HG03039 (cell line): ENCODE data around the gene TNNC1.

Experiments used
- ATAC-seq: cut with Tn5 transposase; IDR thresholded peaks from one replicate; pipeline ENCODE4 v1.9.1; 2021; ENCODE audit warnings: mild to moderate bottlenecking, moderate library complexity; ENCODE audit not compliant: unreplicated experiment

The TNNC1 gene

DNA sequence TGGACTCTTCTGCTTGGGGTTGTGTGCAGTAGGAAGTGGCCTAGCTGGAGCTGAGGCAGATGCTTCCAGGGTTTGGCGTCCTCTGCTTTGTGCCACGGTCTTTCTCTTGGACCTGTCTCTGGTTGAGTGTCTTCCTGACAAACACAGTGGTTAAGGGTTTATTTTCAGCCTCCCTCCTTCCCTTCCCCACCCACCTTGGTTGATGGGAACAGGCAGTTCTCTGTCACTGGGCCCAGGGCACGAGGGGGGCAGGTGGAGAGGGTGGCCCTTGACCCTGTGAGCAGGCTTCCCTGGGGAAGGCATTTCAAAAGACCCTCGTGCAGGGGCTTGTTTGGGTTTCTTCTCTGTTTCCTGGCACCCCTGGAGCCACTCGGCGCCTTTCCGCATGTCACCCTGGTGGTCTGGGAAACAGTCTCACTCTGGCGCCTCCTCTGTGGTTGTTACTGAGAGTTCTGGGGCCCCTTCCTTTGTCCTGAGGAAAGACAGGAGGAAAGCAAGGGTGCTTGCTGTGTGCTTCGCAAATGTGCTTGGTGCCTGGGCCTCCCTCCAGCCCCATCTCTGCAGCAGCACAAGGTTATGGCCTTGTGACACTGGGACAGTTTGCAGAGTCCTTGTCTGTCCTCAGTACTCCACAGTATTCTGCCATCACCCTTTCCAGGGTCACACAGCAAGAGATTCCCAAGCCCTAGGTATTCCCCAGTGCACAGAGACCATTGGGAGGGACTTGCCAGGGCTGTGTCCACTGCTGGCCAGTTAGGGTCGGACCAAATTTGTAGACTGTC is 31.0 kb upstream of the TNNC1 start:
- ATAC-seq, result no peak

DNA sequence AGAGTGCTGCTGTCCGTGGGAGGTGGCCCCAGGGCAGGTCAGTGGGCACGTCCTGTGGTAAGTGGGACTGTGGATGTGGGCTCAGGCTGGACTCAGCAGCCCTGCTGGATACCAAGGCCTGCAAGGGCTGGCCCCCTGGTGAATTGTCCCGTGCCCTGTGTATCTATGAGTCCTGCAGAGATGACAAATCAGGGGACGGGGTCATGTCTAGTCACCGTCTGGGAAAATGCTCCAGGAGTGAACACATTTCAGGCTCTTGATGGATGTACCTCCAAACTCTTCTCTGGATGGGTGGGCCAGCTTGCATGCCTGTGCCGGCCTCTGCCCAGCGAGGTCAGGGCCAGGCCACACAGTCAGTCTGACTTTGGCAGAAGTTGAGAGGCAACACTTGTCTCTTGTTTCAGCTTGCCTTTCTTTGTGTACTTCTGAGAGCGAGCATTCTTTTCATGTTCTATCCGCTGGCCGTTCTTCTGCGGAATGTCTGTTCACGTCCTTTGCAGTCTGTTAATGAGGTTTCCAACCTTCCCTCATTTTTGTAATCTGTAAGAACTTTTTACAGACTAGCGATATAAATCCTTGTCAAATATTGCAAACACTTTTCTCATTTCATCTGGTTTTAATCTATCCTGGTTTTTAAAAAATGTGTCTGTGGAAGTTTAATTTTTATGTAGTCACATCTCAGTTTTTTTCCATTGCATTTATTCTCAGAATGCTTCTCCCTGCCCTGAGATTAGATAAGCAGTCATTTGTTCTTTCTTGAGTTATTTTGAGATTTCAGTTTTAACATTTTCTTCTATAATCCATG is 29.9 kb upstream of the TNNC1 start:
- no peak for ATAC-seq

DNA sequence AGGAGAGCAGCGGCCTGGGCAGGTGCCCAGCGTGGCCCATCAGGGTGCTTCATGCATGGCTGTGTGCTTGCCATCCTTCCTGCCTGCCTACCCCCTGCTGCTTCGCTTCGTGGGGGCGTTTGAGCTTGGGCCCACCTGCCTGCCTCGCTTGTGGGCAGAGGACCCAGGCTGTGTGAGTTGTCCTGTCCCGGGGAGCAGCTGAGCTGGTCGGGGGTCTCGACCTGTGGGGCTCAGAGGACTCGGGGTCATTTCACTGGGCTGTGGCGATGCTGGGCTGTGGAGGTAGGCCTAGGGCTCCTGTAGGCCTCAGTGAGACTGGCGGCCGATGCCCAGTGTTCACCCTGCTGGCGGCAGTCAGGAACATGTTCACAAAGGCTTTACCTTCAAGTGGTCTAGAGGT is 29.2 kb upstream of the TNNC1 start:
- no peak for ATAC-seq

DNA sequence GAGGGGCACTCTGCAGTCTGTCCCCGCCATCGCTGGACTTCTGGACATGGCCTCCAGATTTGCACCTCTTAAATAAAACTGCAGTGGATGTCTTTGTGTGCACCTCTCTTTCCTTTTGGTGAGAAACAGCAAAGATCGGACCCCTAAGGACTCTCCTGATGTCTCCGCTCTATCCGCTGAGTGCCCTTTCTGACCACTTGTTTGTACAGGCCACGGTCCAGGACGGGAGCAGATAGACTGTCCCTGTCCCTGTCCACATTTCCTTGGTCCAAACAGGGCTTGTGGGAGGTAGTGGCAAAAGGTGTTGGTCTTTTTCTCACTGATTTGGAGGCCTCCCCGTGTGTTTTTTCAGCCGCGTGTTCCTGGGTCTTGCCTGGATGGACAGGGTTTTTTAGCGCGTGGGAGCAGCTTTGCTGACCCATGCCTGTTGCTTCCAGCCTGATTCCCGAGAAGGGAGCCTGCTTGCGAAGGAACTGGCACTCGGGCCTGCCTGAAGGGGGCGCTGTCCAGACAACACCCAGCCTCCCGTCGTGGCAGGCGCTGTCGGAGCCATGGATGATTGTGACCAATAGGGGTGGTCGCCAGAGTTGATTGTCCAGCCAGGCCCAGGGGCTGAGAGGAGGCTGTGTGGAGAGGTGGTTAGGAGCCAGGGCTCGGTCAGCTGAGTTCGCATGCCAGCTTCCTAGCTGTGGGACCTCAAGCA is 28.1 kb upstream of the TNNC1 start:
- no peak for ATAC-seq

DNA sequence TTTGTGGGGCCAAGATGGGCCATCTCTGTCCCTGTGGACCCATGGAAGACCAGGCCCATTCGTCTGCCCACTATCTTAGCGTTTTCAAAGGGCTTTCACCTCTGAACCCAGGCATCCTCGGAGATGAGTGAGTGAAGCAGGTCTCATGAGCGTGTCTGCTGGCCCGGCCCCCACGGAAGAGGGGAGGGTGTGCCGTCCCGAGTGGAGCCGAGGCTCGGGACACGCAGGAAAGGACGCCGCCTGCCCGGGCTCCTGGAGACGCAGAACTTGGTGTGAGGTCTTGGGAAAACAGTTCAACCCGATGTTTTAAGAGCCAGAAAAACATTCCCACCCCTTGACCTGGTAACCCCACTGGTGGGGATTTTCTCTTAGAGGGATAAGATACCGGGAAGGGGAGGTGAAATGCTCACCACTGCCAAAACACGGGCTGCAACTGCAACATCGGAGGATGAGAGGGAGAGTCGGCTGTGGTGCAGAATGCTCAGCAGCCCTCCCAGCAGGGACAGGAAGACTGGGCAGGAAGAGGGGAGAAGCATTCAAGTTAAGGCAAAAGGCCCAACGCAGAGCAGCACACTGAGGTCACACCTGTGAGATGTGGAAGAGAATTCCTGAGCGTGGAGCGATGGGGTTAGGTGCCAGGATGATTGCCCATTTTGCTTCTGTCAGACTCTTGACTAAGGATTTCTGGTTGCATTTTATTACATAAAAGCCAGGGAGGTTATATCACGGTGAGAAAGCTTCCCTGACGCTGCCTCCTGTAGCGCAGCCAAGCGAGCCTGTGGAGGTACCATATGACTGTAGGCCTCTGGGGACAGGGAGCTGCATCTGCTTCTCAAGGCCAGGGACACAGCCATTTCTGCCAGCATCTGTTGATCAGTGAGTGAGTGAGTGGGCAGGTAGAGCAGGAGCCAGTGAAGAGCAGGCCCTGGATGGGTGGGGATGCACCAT is 27.2 kb upstream of the TNNC1 start:
- no peak for ATAC-seq

DNA sequence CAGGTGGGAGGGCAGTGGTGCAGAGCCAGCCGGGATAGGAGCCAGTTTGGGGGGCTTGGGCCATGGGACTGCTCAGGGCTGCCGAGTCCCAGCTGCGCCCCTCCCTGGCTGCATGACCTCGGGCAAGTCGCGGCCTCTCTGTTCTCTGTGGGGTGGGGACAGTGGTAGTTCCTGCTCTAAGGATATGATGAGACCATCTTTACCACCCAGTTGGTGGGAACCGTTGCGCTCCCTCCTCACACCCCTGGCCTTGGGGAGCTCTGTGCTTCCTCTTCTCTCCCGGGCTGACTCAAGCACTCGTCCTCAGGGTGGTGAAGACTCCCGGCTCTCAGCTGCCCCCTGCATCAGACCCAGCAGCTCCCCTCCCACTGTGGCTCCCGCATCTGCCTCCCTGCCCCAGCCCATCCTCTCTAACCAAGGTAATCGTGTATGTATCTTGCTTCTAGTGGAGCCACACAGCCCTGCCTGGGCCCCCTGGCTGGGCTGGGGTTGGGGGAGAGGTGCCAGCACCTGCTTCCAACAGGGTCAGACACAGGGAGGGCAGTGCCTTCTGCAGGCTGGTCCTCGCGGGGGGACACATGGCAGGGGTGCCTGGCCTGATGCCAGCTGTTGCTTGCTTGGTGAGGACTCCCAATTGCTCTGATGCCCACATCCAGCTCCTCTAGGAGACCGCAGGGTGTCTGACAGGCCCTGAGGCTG is 26.2 kb upstream of the TNNC1 start:
- no peak for ATAC-seq

DNA sequence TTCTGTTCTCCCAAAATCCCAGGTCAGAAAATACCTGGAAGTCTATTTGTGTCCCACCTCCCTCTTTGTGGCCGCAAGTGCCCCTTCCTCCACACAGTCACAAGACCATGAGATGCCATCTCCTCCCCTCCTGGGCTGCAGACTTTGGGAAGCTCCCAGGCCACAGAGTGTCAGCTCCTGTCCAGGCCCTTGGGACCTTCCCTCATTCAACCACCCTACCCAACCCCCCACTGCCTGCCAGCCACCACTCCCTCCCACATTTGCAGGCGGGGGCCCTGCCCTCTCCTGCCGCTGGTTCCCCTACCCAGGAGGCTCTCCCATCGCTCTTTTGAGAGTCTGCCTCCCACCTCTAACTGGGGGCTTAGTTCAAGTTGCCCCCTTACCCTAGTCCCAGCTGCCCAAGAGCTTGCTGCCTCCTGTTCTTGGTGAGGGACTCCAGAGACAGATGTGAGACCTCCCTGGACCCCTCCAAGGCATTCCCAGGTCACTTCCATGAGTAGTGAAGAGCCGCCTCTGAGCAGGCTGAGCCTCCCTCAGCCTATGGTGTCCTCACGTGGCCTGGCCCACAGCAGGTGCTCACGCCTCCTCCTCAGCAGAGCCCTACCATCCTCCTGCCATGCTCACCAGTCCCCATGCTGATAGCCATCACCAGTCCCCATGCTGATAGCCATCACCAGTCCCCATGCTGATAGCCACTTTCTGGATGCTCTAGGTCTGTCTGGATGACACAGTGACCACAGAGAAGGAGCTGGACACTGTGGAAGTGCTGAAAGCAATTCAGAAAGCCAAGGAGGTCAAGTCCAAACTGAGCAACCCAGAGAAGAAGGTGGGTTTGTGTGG is 25.4 kb upstream of the TNNC1 start:
- ATAC-seq, result no peak

DNA sequence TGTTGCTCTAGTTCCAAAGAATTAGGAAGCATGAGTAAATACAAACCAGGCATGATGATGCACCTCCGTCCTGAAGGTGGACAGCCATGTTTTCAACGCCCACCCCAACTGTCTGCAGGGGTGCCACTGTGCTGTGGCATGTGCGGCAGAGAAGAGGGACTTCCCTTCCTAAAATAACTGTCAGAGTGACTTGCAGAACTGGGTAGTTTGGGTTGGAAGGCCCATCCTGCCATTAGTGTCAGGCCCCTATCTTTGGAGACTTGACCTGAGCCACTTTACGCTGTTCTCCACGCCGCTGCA is 23.9 kb upstream of the TNNC1 start:
- no peak for ATAC-seq

DNA sequence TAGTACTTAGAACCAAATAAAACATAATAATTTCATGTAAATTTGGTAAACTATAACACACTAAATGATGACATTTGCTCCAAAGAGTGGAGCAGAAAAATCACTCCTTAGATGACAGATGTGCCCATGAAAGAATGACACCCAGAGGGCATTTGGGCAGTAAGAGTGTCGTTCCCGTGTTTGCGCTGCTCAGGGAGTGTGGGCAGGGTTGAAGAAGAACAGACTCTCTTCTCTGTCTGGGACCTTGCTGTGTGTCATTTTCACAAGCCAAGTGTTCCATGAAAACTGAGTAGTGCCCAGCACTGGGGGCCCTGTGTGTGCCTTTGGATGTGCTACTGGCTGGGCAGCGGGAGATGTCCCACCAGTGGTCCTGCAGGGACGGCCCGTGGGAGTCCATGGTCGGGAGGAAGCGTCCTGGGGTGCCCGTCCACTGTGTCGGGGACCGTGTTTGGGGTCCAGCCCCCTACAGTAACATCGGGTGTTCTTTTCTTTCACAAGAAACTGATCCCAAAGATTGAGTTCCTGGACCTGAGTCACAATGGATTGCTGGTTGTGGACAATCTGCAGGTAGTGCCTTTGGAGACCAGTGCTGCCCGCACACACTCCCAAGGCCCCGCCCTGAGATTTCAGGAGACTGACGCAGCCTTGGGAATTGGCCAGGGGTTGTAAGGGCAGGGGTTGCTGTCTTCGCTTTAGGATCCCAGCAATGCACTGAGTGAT is 23.4 kb upstream of the TNNC1 start:
- no peak for ATAC-seq

DNA sequence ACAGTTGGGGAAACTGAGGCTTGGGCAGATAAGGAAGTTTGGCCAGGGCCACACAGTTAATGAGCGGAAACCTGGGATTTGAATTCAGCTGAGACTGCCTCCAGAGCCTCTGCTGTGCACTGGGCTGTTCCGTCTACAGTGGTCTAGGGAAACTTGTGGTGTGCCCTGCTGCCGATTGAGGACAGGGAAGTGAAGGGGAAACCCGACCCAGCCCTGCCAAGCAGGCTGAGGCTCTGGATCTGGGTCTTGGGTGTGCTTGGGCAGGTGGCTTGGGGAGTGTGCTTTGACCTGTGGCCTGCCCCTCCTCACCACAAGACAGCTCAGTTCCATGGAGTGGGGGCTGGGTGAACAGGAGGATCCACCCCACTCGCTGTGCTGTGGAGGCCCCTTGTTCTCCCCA is 19.2 kb upstream of the TNNC1 start:
- ATAC-seq, result no peak

DNA sequence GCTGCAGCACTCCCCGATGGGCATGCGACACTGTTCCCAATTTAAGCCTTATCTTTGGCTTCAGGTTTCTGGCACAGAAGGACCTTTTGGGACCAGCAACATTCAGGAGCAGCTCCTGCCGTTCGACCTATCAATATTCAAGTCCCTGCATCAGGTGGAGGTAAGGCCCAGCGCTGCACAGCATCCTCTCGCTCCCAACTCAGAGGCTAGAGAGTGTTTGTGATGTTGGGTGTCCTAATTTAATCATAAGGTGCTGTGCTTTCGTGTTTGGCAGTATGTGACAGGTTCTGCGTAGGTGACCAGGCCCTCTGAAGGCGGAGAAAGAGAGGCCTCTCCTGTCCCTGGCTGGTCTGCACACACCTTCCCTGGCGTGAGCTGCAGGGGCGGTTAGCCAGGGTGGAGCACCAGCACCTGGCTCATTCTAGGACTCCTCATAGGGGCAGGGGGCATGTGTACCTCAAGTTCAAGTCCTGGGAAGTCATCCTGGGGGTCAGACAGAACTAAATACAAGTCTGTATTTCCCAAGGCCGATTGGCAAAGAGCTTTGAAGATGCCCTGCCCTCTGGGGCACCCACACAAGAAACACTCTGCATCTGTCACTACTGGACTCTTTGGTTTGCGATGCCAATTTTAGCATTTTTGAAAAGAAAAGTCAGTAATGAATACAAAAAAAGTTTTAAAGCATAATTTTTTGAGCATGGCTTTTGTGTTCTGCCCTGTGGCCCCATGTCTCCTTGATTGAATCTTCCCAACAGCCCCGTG is 18.6 kb upstream of the TNNC1 start:
- no peak for ATAC-seq

DNA sequence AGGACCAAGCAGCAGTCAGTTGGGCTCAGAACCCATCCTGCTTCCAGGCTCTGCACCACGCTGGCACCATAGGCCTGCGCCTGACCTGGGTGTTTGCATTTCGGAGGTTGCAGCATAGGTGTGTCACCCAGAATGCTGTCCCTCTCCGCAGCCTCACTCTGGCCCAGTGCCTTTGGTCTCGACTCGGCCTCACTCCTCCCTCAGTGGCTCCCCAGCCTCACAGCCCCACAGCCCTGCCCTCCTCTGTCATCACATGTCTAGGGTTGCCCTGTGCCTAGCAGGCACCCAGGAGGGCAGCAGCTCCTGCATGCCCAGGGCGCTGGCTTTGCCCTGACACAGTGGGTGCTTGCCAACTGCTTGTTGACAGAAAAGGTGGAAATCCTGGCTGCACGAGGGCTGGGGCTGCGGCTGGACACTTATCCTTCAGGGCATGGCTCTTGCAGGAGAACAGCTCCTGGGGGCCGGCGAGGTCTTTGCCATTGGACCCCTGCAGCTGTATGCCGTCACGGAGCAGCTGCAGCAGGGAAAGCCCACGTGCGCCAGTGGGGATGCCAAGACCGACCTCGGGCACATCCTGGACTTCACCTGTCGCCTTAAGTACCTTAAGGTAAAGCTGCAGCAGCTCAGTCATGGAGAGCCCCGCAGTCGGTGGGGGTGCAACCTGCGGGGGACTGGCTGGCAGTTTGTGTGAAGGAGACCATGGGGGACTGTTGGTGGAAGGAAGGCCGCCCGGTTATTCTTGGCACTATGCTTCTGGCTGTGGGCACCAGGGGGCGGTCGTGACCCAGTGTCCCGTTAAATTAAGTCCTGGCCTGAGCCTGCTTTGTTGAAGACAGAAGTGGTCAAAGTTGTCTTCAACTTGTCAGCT is 17.8 kb upstream of the TNNC1 start:
- no peak for ATAC-seq

DNA sequence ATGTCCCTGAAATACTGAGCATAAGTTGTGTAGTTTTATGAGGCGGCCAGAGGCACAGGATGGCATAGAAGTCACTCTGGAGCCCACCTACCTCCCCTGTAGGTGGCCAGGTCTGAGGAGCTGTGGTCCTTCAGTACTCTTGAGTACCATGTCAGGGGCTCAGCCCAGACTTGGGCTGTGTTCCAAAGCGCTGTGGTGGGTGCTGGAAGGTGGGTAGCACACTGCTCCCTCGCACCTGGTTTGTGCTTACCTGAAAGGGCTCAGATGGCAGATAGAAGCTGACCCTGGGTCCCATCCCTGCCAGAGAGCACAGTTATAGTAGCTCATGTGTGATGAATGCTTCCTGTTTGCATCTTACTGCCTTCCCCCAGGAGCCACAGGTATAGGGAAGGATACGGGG is 17.1 kb upstream of the TNNC1 start:
- ATAC-seq, result no peak

DNA sequence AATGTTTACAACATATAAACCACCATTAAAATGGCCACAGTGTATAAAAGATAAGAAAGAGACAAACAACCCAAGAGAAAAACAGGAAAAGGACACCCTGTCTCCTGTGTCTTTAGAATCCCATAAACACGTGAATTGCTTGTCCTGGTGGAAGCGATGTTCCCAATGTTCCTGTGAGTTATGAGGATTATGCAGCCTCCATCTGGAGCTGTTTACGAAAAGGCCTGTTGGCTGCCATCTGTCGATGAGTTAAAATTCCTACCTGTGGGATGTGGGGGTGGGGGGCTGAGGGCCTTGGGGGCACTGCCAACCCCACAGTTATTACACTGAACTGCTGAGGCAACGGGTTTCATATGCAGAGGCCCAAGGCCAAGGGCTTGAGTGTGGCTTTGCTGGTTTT is 15.2 kb upstream of the TNNC1 start:
- ATAC-seq, result no peak

DNA sequence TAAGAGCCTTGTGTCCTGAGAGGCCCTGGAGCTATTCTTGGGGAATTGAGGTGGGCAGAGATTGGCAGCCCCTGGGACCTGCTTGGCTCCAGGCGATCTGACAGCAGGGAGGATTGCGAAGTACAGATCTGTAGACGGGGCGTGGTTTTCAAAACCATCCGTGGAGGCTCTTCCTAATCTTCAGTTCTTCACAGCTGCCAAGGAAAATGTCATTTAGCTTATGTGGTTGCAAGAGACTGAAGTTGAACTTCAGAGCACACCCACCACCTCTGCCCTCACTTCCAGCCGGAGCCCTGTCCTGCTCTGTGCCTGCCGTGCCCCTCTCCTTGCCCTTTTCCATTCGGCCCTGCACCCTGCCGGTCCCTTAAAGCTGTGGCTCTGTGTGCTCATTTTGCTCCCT is 14.5 kb upstream of the TNNC1 start:
- no peak for ATAC-seq

DNA sequence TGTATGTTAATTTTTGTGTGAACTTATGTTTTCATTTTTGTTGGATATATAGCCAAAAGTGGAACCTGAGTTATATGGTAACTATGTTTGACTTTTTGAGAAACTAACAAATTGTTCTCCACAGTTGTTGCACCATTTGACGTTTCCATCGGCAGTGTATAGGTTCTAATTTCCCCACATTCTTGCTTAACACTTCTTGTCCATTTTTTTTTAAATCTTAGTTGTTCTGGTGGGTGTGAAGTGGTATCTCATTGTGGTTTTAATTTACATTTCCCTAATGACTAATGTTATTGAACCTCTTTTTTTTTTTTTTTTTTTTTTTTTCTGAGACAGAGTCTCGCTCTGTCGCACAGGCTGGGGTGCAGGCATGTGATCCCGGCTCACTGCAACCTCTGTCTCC is 9.6 kb upstream of the TNNC1 start:
- ATAC-seq, result no peak

DNA sequence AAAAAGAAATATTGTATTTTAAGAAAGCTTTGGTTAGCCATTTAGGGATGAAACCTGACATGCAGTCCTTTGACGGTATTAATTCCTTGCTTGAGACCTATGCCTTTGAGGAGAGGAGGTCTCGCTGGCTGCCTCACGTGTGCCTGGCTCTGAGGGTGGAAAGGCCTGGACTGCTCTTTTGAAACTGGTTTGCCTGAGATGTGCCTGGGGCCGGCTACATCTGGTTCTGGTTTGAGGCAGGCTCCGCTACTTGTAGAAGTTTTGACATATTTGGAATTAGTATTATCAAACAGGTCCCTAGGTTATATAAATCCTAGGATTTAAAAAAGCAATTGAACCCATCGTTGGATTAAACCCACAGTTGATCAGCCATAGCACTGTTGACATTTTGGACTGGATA is 8.0 kb upstream of the TNNC1 start:
- no peak for ATAC-seq
